Measurements from ENCODE around the gene ZNF70.
A peak's percentile ranks its signal among the peaks of the same experiment; 100 is the strongest.

DNA sequence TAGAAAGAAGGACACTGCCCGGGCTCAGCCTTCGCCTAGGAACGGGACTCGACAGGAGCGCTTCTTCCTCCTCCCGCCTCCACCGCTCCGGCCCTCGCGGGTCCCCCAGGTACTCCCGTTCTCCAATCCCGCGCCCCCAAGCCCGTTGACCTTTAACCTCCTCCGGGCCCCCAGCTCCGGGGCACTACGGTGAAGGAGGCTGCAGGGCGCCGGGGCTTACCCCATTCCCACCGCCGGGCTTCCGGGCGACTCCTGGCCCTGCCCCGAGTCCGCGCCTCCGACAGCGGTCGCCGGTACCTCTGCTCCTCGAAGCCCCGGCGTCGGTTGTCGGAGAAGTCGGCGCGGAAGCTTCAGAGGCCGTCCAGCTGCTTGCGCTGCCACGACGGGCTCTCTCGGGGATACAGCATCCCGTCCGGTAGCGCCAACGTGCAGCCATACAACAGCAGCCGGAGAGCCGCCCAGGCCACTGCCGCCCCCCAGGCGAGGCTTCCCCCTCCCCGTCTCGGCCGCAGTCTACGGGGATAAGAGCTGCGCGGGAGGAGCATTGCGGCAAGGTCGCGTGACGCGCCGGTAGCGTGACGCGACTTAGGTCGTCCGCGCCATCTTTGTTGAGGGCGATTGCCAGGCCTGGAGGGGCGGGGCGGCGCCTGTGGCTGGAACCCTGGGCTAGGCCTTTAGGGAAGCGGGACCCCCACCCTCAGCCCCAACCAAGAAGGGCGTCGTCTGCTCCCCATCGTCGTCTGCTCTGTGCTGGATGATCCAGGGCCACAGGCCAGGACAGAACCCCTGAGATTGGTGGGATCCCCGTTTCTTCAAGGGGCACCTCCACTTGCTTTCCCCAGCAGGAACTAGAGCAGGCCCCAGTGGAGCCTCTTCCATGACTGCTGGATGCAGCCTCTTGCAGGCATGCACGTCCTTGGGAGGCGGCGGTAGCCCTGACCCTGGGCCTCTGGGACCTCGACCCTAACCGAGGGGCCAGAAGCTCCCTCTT lies 33.8 kb downstream of the ZNF70 start:
- peak; percentile 67; the same call in 1 of the 2 replicates for TF ChIP-seq ESRRA (CRISPR knock-in tag; IDR thresholded peaks at IDR 0.05; ENCODE audit: borderline replicate concordance)
- TF ChIP-seq, protein P1, sequence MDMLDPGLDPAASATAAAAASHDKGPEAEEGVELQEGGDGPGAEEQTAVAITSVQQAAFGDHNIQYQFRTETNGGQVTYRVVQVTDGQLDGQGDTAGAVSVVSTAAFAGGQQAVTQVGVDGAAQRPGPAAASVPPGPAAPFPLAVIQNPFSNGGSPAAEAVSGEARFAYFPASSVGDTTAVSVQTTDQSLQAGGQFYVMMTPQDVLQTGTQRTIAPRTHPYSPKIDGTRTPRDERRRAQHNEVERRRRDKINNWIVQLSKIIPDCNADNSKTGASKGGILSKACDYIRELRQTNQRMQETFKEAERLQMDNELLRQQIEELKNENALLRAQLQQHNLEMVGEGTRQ (CRISPR knock-in tag; IDR thresholded peaks at IDR 0.05): peak; percentile 98
